Myocyte (in vitro differentiated cells): ENCODE results near the gene PTPRE. TPM values are rescaled to one million over a fixed set of nuclear protein-coding genes. Genes with fewer than 3 reads are reported as not detected.

Experiments
- DNase-seq: peaks from one replicate; pipeline ENCODE4 v3.0.0-alpha.2; 2012; ENCODE audit warnings: low read depth
- total RNA-seq: library from RNA; depleted of rRNA; stranded (reverse); fragments of >200 nt; gene quantifications from 2 replicates; pipeline ENCODE4 v1.2.3, GENCODE V29; 2014

PTPRE gene
- total RNA-seq, 1 donor from 2014 or later: 5.5 TPM

DNA sequence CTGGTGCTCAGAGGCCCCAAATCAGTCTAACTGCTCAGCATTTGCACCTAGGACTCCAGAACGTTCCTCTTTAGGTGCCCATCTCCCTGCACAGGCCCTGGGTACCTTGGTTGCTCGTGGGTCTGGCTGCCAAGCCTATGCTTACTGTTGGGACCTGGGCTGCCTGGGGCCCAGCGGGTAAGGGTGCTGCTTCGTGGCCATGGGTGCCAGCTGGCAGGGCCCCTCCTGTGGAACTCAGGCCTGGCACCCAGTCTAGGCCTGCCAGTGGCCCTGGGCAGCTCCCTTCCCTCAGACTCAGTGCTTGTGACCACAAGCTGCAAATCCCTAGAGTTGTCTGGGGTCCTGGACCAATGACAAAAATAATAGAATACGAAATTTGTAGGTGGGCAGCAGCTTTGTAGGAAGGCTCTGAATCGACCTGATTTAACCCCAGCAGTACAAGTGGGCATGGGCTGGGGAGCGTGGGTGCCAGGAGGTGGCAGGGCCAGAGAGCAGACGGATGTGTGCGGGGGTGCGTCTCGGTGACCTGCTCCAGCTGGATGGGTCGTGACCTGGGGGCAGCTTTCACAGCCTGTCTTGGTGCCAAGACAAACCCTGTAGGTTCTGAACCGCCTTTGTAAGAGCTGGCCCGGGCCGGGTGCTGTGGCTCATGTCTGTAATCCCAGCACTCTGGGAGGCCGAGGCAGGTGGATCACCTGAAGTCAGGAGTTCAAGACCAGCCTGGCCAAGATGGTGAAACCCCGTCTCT, 149.6 kb downstream of the PTPRE start:
- no peak for DNase-seq

DNA sequence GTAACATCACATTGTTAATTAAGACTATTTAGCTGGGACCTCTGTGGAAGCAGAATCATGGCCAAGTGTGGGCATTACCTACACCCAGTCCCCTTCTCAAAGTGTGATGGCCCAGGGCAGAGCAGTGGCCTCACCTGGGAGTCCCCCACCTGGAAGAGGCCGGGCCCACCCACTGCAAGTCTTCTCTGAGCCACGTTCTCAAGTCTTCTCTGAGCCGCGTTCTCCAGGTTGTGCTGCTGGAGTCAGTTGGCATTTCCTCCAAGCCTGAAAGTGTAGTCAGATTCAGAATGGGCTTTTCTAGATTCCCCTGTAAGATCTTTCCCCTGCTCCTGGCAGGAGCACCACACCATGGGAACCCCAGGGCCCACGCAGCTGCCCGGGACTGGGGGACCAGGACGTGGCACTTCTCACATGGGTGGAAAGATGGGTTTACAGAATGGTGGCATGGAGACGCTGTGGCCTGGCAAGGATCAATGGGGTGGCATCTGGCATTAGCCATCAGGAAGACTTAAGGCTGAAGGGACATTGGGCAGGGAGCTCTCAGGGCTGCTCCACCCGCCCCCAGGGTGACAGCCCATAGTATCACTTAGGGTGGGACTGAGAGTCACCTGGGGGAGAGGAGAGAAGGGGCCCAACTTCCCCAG, 151.3 kb downstream of the PTPRE start:
- no peak for DNase-seq

DNA sequence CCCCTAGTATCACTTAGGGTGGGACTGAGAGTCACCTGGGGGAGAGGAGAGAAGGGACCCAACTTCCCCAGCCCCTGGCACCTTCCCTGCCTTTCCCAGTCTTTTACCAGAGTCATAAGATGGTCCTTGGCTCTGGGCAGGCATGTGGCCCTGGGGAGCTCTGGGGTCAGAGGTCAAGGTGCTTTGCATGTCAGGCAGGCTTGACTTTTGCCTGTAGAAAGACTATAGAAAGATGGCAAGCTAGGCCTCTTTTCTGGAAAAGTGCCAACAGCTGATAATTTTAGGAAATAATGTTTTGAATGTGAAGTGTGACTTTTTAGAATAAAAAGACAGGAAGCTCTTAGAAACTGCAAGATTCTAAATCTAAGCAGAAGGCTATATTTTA, 151.8 kb downstream of the PTPRE start:
- DNase-seq: no peak

DNA sequence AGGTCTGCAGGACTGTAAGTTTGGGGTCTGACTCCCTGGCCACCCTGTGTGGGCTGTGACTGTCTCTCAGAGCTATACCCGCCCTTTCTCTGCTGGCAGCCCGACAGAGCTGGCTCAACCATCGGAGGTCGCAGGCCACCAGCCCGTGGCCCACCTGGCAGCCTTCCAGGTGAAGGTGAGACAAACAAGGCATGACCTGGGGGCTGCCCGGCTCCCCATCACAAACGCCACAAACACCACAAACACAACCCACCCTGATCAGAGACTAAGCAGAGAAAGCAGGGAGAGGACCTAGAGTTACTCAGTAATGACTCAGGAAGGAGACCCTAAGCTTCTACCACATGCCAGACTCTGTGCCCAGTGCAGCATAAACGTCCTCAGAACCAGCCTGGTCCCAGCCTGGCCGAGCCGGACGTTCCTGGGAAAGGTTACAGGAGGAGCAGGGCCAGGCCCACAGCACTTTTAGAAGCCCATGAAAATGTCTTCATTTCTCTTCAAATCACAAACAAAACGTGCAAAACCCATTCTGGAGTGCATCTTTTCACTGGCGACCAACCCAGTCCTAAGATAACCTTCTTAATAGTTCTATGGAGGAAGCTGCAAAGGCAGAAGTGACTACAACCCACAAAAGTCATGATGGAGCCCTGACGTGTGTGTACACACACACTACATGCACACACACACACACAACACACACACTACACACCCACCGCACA, 152.5 kb downstream of the PTPRE start:
- no peak for DNase-seq

DNA sequence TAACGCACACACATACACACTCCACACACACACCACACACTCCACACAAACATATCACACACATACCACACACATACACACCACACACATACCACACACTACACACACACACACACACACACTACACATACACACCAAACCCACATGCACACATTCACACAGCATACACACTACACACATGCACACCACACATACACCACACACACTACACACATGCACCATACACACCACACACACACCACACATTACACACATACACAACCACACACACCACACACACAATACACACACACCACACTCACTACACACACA, 153.0 kb downstream of the PTPRE start:
- no peak for DNase-seq

DNA sequence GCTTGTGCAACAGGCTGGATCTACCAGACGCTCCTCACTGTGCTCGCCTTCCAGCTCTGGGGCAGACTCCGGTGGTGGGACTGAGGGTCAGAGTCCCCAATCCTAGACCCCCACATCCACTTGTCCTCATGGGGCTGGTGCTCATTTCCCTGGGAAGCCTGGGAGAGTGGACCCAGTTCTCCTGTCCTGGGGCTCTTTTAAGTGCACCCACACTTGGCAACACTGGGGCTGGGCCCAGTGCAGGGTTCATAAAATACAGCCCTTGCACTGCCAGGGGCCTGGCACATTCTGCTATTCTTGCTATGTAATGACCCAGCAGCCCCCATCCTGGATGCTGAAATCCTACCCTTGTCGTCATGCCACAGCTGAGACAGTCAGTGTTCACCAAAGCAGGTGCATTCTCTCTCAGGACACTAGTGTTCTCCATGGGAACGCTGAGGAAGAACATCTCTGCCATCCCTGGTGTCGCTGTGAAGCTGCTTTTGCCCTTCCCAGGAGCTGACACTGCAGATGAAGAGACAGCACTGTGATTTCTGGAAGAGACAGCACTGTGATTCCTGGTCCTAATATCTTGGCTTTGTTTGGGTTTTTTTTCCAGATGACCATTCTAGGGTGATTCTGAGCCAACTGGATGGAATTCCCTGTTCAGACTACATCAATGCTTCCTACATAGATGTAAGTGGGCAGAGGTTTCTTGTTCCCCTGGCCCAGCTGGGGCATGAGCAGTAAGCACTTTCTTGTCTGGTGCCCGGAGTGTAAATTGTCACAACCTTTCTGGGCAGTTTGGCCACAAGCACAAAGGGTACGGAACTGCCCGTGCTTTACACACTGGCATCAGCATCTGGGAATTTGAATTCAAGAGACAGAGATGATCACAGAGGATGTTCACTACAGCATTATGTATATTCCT, 153.7 kb downstream of the PTPRE start:
- DNase-seq: peak; percentile 14

DNA sequence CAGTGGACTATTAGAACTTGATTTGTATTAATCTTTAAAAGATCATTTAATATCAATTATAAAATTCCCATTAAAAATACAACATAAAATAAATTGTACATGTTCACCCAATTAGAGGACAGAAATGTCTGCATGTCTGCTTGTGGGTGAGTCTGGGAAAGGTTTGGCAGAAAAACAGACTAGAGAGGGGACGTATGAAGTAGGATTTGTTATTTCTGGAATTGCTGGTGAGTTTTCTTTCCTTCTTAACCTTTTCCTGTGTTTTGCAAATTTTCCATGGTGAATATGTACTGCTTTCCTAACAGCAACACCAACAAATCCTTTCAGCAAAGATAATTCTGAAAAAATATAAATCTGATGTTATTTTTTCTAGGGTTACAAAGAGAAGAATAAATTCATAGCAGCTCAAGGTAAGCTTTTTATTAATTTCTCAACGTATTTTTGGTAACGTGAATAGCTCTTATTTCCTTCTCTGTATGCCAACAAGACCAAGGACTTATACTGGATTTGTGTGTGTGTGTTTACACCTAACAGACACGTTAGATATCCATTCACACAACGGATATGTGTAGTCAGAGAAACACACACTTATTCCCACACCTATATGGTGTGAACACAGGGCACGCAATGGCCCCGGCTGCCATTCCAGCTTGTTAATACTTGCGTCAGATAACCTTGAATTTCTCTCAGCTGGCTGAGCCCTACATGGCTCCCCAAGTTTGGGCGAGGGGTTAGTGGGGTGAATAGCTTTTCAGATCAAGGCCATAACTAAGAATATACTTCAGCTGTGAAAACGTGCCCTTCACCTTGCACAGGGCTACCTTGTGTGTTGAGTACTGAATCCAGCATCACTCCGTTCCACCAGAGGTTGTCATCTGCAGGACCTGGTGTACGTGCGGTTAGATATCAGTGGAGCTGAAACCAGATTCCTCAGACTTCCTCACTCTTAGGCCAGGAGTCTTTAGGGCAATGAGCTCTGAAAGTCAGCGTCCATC, 154.7 kb downstream of the PTPRE start:
- no peak for DNase-seq

DNA sequence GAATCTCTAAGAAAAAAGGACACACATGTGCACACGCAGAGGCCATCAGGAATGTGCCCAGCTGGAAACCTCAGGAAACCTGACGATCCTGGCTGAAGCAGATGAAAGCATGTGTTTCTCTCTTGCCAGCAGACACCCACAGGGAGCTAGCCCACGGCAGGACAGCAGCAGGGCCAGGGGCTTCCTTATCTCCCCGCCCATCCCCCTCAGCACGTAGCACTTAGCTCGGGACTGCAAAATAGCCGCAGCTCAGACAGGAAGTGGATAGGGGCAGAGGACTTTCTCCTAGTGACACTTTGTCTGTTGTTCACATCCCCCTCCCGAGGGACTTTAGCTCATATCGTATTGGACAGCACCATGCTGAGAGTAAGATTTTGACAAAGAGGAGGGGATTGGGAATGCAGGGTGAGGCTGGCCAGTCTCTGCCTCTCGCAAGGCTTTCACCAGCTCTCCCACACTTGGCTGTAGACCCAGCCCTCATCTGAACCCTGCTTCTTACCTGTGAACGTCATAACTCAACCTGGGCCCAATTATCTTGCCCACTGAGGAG, 155.5 kb downstream of the PTPRE start:
- no peak for DNase-seq

DNA sequence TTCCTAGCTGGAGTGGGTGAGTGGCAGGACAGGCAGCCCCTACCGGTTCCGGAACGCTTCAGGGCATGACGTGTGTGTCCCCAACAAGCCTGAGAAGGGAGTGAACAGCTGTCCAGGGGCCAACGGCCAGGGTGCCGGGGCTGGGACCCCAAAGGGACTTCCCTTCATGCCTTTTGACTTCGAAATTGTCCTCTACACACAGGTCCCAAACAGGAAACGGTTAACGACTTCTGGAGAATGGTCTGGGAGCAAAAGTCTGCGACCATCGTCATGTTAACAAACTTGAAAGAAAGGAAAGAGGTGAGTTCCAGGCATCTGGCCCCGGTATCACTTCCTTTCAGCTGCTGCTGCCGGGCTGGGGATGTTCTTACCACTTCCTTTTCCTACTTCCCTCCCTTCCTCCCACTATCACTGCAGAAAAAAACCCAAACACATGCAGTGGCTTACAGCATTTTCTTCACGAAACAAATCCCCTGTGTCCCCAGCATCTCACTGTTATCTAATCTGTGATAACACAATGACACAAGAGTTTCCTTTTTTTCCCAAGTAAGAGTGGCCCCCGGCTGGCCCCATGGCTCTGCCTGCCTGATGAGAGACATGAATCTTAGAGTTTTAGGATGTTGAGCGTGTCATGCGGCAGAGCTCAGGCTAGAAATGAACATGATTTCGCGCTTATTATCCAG, 156.1 kb downstream of the PTPRE start:
- no peak for DNase-seq

DNA sequence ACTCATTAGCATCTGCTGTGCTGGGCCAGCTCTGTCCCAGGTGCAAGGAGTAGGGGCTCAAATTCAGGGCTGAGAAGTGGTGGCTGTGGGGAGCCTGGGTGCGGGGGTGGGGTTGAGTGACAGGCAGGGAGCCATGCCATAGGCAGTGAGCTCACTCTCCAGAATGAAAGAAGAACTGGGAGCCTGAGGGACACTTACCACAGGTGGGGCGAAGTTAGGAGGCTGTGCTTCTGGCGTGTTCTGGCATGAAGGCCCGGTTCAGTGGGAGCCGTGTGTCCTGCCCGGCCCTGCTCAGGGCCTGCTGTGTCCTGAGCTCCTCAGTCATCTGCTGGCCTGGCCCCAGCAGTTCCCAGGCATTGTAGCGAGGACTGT, 156.8 kb downstream of the PTPRE start:
- DNase-seq: peak; percentile 42

DNA sequence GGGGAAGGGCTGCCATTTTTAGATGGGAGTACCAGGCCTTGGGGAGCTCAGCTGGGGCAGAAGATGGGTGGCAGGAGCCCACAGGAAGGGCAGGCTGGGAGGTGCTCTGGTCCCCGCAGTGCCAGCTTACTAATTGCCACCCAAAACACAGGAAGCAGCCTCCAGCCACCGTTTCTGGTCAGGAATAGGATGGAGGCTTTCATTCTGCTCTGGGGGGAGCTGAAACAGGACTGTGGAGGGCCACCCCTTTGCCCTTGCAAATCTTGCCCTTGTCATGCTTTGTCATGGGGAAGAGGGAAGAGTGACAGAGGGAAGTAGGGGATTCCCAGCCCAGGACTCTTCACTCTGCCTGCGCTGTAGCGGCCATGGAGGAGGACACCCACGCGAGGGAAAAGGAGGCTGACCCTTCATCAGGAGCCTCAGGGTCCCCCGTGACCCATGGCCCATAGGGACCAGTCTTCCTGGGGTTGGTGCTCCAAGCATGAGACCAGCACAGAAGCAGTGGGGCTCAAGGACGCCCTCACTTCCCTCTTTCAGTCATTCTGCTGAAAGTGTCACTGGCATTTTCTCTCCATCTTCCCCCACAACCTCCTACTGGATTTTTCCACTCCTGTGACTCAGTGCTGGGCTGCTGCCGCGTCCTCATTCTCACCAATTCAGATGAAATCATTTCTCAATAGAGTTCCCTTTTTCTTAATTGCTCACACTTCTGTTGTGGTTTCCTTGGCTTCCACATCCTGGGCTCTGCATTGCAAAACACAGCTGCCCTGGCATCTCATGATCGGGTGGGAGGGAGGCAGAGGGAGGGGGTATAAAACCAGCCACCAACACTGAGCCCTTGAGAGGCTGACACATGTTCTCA, 157.4 kb downstream of the PTPRE start:
- DNase-seq: peak; percentile 93

DNA sequence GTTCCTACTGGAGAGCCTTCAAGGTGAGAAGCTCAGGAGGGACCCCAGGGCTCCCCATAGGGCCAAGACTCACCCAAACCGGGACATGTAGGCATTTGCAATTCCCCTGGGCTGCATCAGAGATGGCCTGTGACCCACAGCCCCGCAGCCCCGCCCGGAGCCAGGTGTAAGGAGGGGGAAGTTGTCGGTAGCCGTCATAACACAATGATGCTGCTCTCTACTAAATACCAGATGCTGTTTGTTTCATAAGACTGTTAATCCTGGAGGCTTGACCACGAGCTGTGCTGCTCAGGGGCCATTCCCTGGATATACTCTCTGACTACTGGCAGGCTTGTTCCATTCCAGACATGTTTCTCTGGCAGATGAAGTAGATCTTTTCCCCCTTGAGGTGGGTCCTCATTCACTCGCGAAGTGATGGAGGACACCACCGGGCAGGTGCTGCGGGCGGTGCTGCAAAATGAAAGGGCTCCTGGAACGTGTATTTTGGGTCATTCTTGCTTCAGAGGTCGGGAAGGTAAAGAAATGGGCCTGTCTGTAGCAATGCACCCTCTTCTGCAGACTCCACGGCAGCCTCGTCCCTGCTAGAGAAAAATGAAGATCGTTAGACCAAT, 158.2 kb downstream of the PTPRE start:
- no peak for DNase-seq

DNA sequence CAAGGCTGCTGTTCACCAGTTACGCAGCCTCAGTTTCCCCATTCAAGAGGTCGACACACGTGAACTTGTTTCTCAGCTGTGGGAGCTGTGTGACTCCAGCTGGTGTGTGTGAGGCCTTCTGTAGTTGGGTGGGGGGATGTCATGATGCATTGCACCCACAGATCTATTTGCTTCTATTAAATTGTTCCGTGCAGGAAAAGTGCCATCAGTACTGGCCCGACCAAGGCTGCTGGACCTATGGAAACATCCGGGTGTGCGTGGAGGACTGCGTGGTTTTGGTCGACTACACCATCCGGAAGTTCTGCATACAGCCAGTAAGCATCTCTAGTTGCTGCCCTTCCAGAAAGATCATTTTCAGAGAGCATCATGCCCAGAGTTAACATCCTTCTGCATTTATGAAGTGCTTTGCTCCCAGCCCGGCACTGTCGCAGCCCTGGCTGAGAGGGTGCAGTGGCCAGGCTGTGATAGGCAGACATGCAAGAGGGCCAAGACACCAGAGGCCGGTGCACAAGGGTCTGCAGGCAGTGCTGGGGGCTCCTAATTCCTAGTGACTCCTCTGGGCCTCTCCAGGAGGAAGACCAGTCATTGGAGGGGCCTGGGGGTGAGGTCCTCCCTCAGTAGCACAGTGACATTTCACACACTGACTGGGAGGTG, 159.1 kb downstream of the PTPRE start:
- no peak for DNase-seq

DNA sequence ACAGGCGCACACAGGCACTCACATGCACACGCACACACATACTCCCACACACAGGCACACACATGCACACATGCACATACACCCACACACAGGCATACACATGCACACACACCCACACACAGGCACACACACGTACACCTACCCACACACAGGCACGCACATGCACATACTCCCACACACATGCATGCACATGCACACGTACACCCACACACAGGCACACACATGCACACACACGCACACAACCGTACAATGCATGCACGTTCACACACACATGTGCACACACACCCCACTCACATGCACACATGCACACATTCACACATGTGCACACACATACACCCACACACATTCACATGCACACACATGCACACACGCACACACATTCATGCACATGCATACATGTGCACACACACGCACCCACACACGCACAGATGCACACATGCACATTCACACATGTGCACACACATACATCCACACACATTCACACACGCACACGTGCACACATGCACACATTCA, 160.0 kb downstream of the PTPRE start:
- no peak for DNase-seq

DNA sequence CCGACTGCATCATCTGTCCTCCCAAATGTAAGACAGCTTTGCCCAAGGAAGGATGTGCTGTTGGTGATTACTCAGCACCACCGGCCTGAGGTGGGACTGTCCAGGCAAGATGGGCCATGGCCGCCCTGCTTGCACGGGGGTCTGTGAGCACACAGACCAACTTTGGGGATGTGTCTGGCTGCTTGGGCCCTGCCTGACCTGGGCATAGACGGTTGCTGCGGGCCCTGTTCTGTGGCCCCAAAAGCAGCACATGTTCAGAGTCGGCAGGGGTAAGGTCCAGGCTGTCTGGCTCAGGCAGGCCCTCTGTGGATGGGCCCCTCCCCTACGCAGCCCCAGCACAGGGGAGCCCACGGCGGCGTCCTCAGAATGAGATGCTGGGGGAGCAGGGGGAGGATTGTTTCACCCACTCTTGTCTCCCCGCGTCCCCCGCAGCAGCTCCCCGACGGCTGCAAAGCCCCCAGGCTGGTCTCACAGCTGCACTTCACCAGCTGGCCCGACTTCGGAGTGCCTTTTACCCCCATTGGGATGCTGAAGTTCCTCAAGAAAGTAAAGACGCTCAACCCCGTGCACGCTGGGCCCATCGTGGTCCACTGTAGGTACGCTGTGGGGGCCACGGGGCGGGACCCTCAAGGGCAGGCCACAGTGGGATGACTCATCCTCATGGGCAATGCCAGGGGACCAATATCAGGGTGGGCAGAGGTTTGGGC, 160.9 kb downstream of the PTPRE start:
- DNase-seq: no peak

DNA sequence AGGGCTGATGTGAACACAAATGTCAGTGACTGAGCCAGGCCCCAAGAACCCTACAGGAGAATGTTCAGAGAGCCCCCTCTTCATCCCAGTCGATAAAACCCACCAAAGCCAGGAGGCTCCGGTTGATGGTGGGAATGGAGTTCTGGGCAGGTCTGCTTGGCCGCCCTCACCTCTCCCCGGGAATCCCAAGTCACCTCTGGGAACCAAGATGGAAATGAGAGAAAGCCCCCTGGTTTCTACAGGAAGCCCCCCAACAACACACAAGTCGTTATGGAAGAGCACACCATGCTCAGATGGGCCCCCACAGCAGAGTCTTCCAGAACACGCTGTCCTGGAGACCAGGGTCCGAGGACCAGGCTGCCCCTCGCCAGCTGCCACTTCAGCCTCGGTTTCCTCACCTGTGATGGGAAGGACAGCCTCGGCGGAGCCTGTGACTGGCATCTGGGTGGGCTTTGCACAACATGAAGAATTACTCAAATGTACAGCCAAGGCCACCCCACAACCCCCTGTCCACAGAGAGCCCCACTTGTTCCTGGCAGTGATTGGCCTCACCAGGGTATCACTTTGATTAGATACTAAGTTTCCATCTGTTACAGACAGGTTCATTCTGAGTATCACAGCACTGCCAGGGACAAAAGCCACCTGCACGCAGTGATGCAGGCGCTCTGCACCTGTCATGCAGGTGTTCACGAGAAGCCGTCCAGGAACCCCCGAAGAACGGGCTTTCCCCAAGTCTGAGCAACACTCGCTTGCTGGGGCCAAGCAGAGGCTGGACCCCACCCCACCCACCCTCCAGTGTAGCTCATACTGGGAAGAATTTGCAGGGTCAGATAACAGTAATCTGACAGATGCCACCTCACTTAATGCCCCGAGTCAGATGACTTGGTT, 161.7 kb downstream of the PTPRE start:
- DNase-seq: no peak
